Ishikawa (cell line): ENCODE measurements around the gene MED12L.

Experiments
- CEBPB ChIP-seq: IDR thresholded peaks from 2 replicates; pipeline ENCODE4 v1.6.1; 2012
- CREB1 ChIP-seq: IDR thresholded peaks from 2 replicates; pipeline ENCODE4 v1.6.1; 2012; ENCODE audit warnings: low read depth
- EGR1 ChIP-seq: IDR thresholded peaks from 2 replicates; pipeline ENCODE4 v1.6.1; 2012
- EP300 ChIP-seq: IDR thresholded peaks from 2 replicates; pipeline ENCODE4 v1.6.1; 2012; ENCODE audit warnings: borderline replicate concordance
- FOXM1 ChIP-seq: IDR thresholded peaks from 2 replicates; pipeline ENCODE4 v1.6.1; 2012; ENCODE audit warnings: low read depth, borderline replicate concordance
- NFIC ChIP-seq: IDR thresholded peaks from 2 replicates; pipeline ENCODE4 v1.6.1; 2012
- RAD21 ChIP-seq: IDR thresholded peaks from 2 replicates; pipeline ENCODE4 v1.6.1; 2012; ENCODE audit warnings: low read depth
- TAF1 ChIP-seq: IDR thresholded peaks from 2 replicates; pipeline ENCODE4 v1.6.1; 2012; ENCODE audit warnings: low read depth, mild to moderate bottlenecking
- TCF12 ChIP-seq: IDR thresholded peaks from 2 replicates; pipeline ENCODE4 v1.6.1; 2012; ENCODE audit warnings: low read depth
- TEAD4 ChIP-seq: IDR thresholded peaks from 2 replicates; pipeline ENCODE4 v1.6.1; 2012
- YY1 ChIP-seq: IDR thresholded peaks from 2 replicates; pipeline ENCODE4 v1.6.1; 2012; ENCODE audit warnings: low read depth
- ZBTB7A ChIP-seq: IDR thresholded peaks from 2 replicates; pipeline ENCODE4 v1.6.1; 2012; ENCODE audit warnings: low read depth
- TF ChIP-seq, protein P1 (sequence below): IDR thresholded peaks from 2 replicates; pipeline ENCODE4 v1.6.1; 2012
- TF ChIP-seq, protein P2 (sequence below): IDR thresholded peaks from 2 replicates; pipeline ENCODE4 v1.6.1; 2012
- TF ChIP-seq, protein P3 (sequence below): IDR thresholded peaks from 2 replicates; pipeline ENCODE4 v1.6.1; 2012; ENCODE audit warnings: low read depth, mild to moderate bottlenecking

MED12L gene

DNA sequence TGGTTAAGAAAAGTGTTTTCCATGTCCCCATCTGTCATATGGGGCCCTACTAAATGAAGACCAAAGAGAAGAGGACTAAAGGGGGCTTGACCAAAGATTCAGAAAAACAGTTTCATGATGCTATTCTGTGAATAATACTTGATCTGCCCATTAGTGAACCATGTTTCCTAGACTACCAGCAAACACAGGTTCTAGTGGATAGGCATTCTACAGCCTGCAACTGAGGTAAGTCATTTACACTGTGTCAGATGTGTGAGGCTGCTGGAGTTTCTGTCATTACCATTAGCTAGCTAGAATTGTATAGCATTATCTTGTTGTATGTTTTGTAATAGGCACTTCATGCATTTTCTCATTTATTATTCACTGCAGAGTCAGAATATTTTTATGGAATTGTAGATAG, 111.0 kb downstream of the MED12L start:
- TF ChIP-seq FOXM1: no peak
- no peak for TF ChIP-seq TAF1
- TF ChIP-seq RAD21: no peak
- no peak for TF ChIP-seq EGR1
- no peak for TF ChIP-seq CEBPB
- no peak for TF ChIP-seq NFIC
- TF ChIP-seq ZBTB7A: no peak
- no peak for TF ChIP-seq YY1
- TF ChIP-seq, protein P1, sequence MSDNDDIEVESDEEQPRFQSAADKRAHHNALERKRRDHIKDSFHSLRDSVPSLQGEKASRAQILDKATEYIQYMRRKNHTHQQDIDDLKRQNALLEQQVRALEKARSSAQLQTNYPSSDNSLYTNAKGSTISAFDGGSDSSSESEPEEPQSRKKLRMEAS: no peak
- TF ChIP-seq EP300: no peak
- no peak for TF ChIP-seq TEAD4
- no peak for TF ChIP-seq CREB1
- TF ChIP-seq, protein P2, sequence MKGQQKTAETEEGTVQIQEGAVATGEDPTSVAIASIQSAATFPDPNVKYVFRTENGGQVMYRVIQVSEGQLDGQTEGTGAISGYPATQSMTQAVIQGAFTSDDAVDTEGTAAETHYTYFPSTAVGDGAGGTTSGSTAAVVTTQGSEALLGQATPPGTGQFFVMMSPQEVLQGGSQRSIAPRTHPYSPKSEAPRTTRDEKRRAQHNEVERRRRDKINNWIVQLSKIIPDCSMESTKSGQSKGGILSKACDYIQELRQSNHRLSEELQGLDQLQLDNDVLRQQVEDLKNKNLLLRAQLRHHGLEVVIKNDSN: no peak
- TF ChIP-seq, protein P3, sequence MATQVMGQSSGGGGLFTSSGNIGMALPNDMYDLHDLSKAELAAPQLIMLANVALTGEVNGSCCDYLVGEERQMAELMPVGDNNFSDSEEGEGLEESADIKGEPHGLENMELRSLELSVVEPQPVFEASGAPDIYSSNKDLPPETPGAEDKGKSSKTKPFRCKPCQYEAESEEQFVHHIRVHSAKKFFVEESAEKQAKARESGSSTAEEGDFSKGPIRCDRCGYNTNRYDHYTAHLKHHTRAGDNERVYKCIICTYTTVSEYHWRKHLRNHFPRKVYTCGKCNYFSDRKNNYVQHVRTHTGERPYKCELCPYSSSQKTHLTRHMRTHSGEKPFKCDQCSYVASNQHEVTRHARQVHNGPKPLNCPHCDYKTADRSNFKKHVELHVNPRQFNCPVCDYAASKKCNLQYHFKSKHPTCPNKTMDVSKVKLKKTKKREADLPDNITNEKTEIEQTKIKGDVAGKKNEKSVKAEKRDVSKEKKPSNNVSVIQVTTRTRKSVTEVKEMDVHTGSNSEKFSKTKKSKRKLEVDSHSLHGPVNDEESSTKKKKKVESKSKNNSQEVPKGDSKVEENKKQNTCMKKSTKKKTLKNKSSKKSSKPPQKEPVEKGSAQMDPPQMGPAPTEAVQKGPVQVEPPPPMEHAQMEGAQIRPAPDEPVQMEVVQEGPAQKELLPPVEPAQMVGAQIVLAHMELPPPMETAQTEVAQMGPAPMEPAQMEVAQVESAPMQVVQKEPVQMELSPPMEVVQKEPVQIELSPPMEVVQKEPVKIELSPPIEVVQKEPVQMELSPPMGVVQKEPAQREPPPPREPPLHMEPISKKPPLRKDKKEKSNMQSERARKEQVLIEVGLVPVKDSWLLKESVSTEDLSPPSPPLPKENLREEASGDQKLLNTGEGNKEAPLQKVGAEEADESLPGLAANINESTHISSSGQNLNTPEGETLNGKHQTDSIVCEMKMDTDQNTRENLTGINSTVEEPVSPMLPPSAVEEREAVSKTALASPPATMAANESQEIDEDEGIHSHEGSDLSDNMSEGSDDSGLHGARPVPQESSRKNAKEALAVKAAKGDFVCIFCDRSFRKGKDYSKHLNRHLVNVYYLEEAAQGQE: no peak
- TF ChIP-seq TCF12: no peak

DNA sequence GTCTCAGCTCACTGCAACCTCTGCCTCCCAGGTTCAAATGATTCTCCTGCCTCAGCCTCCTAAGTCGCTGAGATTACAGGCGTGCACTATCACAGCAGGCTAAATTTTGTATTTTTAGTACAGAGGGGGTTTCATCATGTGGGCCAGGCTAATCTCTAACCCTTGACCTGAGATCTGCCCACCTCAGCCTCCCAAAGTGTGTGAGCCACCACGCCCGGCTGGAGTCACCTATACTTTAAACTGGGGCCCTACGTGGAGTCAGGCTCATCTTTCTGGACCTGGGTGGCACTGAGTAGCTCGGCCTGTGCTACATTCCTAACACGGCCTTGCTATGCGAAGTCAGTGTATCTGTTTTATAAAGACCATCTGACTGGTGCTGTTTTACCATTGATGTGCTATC, 111.8 kb downstream of the MED12L start:
- TF ChIP-seq CEBPB: no peak
- TF ChIP-seq, protein P1: no peak
- TF ChIP-seq EP300: no peak
- TF ChIP-seq, protein P2: no peak
- no peak for TF ChIP-seq NFIC

DNA sequence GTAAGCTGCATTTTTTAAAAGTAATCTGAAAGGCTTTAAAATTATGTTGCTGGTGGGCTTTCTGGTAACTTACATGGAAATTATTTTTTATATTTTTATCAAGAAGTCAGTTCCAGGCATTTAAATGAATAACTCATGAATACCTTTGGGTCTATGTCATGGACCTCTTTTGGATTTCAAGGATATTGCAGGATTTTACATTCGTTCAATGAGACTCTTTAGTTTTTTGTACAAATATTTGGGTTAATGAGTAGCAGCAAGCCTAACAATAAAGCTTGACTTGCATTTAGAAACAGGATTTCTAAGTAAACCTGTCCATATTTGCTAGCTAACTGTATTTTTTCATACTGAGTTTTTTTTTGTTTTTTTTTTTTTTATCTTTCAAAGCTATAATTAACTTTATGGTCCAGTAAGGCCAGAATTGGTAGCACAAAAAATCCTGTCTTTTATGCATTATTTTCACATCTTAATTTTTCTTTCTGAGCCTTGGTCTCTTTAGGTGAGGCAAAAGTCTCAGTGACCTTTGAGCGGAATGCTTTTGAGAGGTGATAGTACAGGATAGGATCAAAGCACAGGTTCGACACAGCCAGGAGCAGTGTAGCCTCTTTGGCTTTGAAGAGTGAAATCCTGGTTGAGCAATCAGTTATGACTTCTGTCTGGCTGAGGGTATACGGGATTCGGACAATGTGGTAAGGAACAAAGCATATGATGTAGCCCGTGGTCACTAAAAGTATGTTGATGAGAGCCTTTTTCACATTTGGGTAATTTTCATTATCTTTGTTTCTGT, 112.7 kb downstream of the MED12L start:
- TF ChIP-seq NFIC (no peak), ZBTB7A (no peak), YY1 (no peak), CREB1 (no peak), TEAD4 (no peak), EP300 (no peak), EGR1 (no peak), TAF1 (no peak), TCF12 (no peak), CEBPB (no peak), FOXM1 (no peak), RAD21 (no peak)
- TF ChIP-seq, protein P1: no peak
- TF ChIP-seq, protein P3: no peak
- TF ChIP-seq, protein P2: no peak

DNA sequence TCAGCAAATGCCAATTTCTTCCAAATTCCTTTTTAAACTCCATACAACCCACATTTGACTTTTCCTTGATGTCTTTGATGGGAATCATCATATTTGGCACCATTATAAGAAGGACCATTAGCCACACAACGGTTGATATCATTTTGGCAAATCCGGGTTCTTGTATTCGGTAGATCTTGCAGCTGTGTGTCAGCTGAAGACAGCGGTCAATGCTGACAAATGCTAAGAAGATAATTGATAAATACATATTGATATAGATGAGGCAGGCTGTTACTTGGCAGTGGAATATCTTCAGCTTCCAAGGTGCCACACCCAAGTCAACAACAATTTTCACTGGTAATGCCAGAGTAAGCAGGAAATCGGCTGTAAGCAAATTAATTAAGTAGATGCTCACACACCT, 113.4 kb downstream of the MED12L start:
- TF ChIP-seq FOXM1 (no peak), CREB1 (no peak), EGR1 (no peak), TEAD4 (no peak), CEBPB (no peak), YY1 (no peak), TAF1 (no peak), RAD21 (no peak), TCF12 (no peak), ZBTB7A (no peak), NFIC (no peak), EP300 (no peak)
- TF ChIP-seq, protein P3: no peak
- TF ChIP-seq, protein P1: no peak
- TF ChIP-seq, protein P2: no peak
